ENCODE measurements around the gene ITPR1.

ITPR1 gene

DNA sequence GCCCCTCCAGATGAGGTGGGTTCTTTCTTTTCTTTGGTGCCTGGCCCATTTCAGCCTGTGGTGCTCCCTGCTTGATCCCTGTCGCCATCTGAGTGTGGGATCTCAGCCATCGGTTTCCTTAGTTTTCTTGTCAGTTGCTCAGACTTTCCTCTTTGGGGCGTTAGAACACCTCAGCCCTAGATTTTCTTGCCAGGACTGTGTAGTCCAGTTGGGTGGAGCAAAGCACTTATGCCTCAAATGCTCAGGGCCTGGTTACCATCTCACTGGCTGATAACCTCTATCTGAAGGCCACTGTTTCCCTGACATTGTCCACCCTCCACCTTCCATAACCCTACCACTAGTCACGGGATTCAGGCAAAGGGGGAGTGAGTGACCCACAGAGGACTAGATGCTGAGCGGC, 277.4 kb downstream of the ITPR1 start:
- TF ChIP-seq REST (IDR thresholded peaks at IDR 0.05; ENCODE audit: insufficient read depth in 1 of 2, low read depth in 2 of 2, low read length in 2 of 2) = no peak
- no peak for TF ChIP-seq POLR2AphosphoS5 (IDR thresholded peaks at IDR 0.05; ENCODE audit: low read depth, low read length)
- no peak for TF ChIP-seq SIN3A (IDR thresholded peaks at IDR 0.05; ENCODE audit: borderline replicate concordance, insufficient read depth, low read length)
- no peak for TF ChIP-seq TAF1 (IDR thresholded peaks at IDR 0.05; ENCODE audit: borderline replicate concordance, insufficient read depth, low read length)
- no peak for TF ChIP-seq FOXP2 (optimal IDR thresholded peaks at IDR 0.05; ENCODE audit: borderline replicate concordance, extremely low read depth, extremely low read length, insufficient read depth)

- TF ChIP-seq POLR2AphosphoS5 (IDR thresholded peaks at IDR 0.05; ENCODE audit: low read depth, low read length) (no peak), SIN3A (IDR thresholded peaks at IDR 0.05; ENCODE audit: borderline replicate concordance, insufficient read depth, low read length) (no peak), FOXP2 (optimal IDR thresholded peaks at IDR 0.05; ENCODE audit: borderline replicate concordance, extremely low read depth, extremely low read length, insufficient read depth) (no peak), REST (IDR thresholded peaks at IDR 0.05; ENCODE audit: insufficient read depth in 1 of 2, low read depth in 2 of 2, low read length in 2 of 2) (no peak), TAF1 (IDR thresholded peaks at IDR 0.05; ENCODE audit: borderline replicate concordance, insufficient read depth, low read length) (no peak)
These were observed 278.1 kb downstream of the ITPR1 start for GRCh38 chr3:4771243-4771642.

- TF ChIP-seq POLR2AphosphoS5 (IDR thresholded peaks at IDR 0.05; ENCODE audit: low read depth, low read length) = no peak
- TF ChIP-seq SIN3A (IDR thresholded peaks at IDR 0.05; ENCODE audit: borderline replicate concordance, insufficient read depth, low read length) = no peak
- no peak for TF ChIP-seq REST (IDR thresholded peaks at IDR 0.05; ENCODE audit: insufficient read depth in 1 of 2, low read depth in 2 of 2, low read length in 2 of 2)
- no peak for TF ChIP-seq TAF1 (IDR thresholded peaks at IDR 0.05; ENCODE audit: borderline replicate concordance, insufficient read depth, low read length)
- no peak for TF ChIP-seq FOXP2 (optimal IDR thresholded peaks at IDR 0.05; ENCODE audit: borderline replicate concordance, extremely low read depth, extremely low read length, insufficient read depth)
These were observed 279.1 kb downstream of the ITPR1 start for GRCh38 chr3:4772171-4772804.

- TF ChIP-seq TAF1 (IDR thresholded peaks at IDR 0.05; ENCODE audit: borderline replicate concordance, insufficient read depth, low read length) (no peak), SIN3A (IDR thresholded peaks at IDR 0.05; ENCODE audit: borderline replicate concordance, insufficient read depth, low read length) (no peak), REST (IDR thresholded peaks at IDR 0.05; ENCODE audit: insufficient read depth in 1 of 2, low read depth in 2 of 2, low read length in 2 of 2) (no peak), FOXP2 (optimal IDR thresholded peaks at IDR 0.05; ENCODE audit: borderline replicate concordance, extremely low read depth, extremely low read length, insufficient read depth) (no peak), POLR2AphosphoS5 (IDR thresholded peaks at IDR 0.05; ENCODE audit: low read depth, low read length) (no peak)
These were observed 279.7 kb downstream of the ITPR1 start for GRCh38 chr3:4772858-4773257.

All from PFSK-1 (cell line).